Activated naive CD8-positive, alpha-beta T cell (primary cell): Measurements from ENCODE around the gene SELENOF.
"Not testable (repeated sequence)": the region's sequence is repeated elsewhere in the genome, so short reads cannot be mapped to it uniquely, and the experiment has no call there.

ENCODE experiments used
- H3K27ac Mint-ChIP-seq: one replicate; pipeline ENCODE4 v1.8.0; 2021; ENCODE audit warnings: mixed read lengths
- H3K27me3 Mint-ChIP-seq: one replicate; pipeline ENCODE4 v1.8.0; 2021; ENCODE audit warnings: mixed read lengths
- H3K36me3 Mint-ChIP-seq: one replicate; pipeline ENCODE4 v1.8.0; 2021; ENCODE audit warnings: mixed read lengths
- H3K4me1 Mint-ChIP-seq: one replicate; pipeline ENCODE4 v1.8.0; 2021; ENCODE audit warnings: low read depth, mixed read lengths
- H3K4me3 Mint-ChIP-seq: one replicate; pipeline ENCODE4 v1.8.0; 2021; ENCODE audit warnings: mild to moderate bottlenecking, mixed read lengths
- H3K9me3 Mint-ChIP-seq: one replicate; pipeline ENCODE4 v1.8.0; 2021; ENCODE audit warnings: low read depth, mixed read lengths

The SELENOF gene

GRCh38 chr1:86825319-86825718, 88.6 kb downstream of the SELENOF start:
- Mint-ChIP-seq H3K9me3 (no peaks in the 10 kb centered on the region), H3K27me3 (peaks cover 3% of the 10 kb centered on the region), H3K4me3 (no peak overlapping the region), H3K4me1 (no peaks in the 10 kb centered on the region), H3K27ac (no peak overlapping the region), H3K36me3 (no peaks in the 10 kb centered on the region)

DNA sequence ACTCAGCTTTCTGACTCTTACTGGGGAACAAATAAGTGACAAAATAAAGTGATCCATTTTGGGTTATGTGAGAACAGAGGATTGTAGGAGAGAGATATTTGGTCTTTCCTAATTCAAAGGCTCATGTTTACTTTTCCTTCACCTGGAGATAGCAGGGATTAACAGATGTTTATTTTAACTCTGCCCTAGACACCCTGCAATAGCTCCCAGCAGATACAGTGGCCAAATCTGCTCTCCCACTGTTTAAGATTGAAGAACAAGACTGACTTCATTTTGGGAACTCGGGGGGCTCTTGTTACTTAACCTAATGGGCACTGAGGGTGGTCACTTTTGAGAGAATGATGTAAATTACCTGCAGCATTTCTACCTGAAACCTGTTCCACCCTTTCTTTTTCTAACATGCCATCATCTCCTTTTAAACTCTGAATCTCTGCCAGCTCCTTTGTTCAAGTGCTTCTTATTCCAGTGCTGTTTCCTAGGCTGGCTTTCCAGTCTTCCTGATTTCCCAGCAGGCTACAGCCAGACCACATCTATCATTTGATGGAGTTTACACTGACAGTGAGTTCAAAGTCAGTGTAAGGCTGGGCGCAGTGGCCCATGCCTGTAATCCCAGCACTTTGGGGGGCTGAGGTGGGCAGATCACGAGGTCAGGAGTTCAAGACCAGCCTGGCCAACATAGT, 90.0 kb downstream of the SELENOF start:
- Mint-ChIP-seq H3K27ac (no peak overlapping the region), H3K4me3 (no peak overlapping the region), H3K9me3 (no peaks in the 10 kb centered on the region), H3K36me3 (no peaks in the 10 kb centered on the region), H3K4me1 (no peaks in the 10 kb centered on the region), H3K27me3 (peaks cover 3% of the 10 kb centered on the region)

DNA sequence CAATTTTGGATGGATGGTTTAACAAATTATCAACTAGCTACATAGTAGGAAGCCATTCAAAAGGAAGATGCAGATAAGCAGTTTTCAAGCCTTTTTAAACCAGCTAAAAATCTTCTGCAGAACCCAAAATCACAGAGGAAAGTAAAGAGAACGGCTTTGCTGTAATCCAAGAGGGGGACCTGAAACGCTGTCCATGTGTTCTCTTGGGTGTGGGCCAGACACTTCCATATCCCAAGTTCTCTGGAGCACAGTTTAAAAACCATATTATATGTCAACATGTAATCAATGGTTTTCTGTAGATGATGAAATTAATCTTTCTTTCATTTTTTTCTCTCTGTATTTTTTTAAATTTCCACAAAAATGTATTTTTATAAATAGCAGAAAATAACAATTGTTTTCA, 90.5 kb downstream of the SELENOF start:
- H3K27me3 Mint-ChIP-seq, result peaks cover 3% of the 10 kb centered on the region
- no peaks in the 10 kb centered on the region for H3K9me3 Mint-ChIP-seq
- no peak overlapping the region for H3K27ac Mint-ChIP-seq
- no peak overlapping the region for H3K4me3 Mint-ChIP-seq
- H3K4me1 Mint-ChIP-seq, result no peaks in the 10 kb centered on the region
- H3K36me3 Mint-ChIP-seq, result no peaks in the 10 kb centered on the region

- Mint-ChIP-seq H3K4me1 (no peaks in the 10 kb centered on the region), H3K27ac (no peak overlapping the region), H3K36me3 (no peaks in the 10 kb centered on the region), H3K9me3 (no peaks in the 10 kb centered on the region), H3K4me3 (no peak overlapping the region), H3K27me3 (peaks cover 3% of the 10 kb centered on the region)
Measured at GRCh38 chr1:86822459-86822858, 91.5 kb downstream of the SELENOF start.

DNA sequence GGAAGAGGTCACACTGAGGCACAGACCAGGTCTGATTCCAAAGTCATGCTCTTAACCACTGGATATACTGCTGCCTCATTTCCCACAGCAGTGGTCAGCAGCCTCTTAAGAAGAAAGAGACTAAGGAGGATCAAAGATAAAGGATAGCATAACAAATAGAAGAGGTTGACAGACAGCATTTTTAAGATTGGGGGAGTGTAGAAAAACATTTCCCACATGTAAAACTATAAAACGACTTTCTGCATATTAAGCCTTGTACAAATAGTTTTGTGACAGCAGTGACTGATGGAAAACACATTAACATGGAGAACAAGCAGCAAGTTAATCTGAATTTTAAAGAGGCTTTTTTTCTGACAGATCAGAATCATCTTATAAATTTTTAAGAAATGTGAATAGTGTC, 92.0 kb downstream of the SELENOF start:
- Mint-ChIP-seq H3K27ac (no peak overlapping the region), H3K4me3 (no peak overlapping the region), H3K9me3 (no peaks in the 10 kb centered on the region), H3K27me3 (peaks cover 3% of the 10 kb centered on the region), H3K4me1 (no peaks in the 10 kb centered on the region), H3K36me3 (no peaks in the 10 kb centered on the region)

DNA sequence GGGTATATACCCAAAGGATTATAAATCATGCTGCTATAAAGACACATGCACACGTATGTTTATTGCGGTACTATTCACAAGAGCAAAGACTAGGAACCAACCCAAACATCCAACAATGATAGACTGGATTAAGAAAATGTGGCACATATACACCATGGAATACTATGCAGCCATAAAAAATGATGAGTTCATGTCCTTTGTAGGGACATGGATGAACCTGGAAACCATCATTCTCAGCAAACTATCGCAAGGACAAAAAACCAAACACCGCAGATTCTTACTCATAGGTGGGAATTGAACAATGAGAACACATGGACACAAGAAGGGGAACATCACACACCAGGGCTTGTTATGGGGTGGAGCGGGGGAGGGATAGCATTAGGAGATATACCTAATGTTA, 94.0 kb downstream of the SELENOF start:
- not testable (repeated sequence) for H3K27me3 Mint-ChIP-seq, H3K4me1 Mint-ChIP-seq, H3K9me3 Mint-ChIP-seq, H3K36me3 Mint-ChIP-seq, H3K27ac Mint-ChIP-seq, H3K4me3 Mint-ChIP-seq

GRCh38 chr1:86817246-86817826, 96.6 kb downstream of the SELENOF start:
- not testable (repeated sequence) for H3K27ac Mint-ChIP-seq, H3K4me3 Mint-ChIP-seq, H3K27me3 Mint-ChIP-seq, H3K36me3 Mint-ChIP-seq, H3K4me1 Mint-ChIP-seq, H3K9me3 Mint-ChIP-seq

DNA sequence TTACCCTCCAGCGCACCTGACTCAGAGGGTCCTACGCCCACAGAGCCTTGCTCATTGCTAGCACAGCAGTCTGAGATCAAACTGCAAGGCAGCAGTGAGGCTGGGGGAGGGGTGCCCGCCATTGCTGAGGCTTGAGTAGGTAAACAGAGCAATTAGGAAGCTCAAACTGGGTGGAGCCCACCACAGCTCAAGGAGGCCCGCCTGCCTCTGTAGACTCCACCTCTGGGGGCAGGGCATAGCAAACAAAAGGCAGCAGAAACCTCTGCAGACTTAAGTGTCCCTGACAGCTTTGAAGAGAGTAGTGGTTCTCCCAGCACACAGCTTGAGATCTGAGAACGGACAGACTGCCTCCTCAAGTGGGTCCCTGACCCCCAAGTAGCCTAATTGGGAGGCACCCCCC, 99.8 kb downstream of the SELENOF start:
- H3K27ac Mint-ChIP-seq, H3K4me3 Mint-ChIP-seq, H3K4me1 Mint-ChIP-seq, H3K9me3 Mint-ChIP-seq, H3K36me3 Mint-ChIP-seq, H3K27me3 Mint-ChIP-seq: not testable (repeated sequence)
